ENCODE results near the gene AUTS2. TPM values are rescaled to one million over a fixed set of nuclear protein-coding genes. Genes with fewer than 3 reads are reported as not detected.

The AUTS2 gene
- total RNA-seq, 1 experiment from 2014 or later, result 38.5 TPM

- Histone ChIP-seq H2AFZ (ENCODE audit: low read length) (no peak overlapping the region), H3K79me2 (ENCODE audit: low read length) (no peaks in the 10 kb centered on the region), H3K9me3 (ENCODE audit: low read length) (no peaks in the 10 kb centered on the region), H3K36me3 (ENCODE audit: insufficient read depth, low read length) (no peaks in the 10 kb centered on the region), H4K20me1 (ENCODE audit: insufficient read depth, low read depth, low read length) (peaks cover 65% of the 10 kb centered on the region), H3K4me2 (ENCODE audit: low read depth, low read length, poor library complexity, severe bottlenecking) (no peak overlapping the region), H3K4me3 (ENCODE audit: low read length) (no peak overlapping the region), H3K27me3 (ENCODE audit: low read length) (0 out of 2 replicates have a peak, but pooled peaks cover 4% of the 10 kb centered on the region), H3K4me1 (ENCODE audit: low read length) (peaks cover 31% of the 10 kb centered on the region), H3K9me2 (replicated peaks; ENCODE audit: insufficient read depth, low read length) (no peaks in the 10 kb centered on the region), H3K9ac (ENCODE audit: low read length) (no peak overlapping the region), H3K27ac (ENCODE audit: low read length) (no peak overlapping the region)
- DNase-seq, result no peak
Measured at GRCh38 chr7:69603351-69603750, 5.1 kb downstream of the AUTS2 start.

GRCh38 chr7:69603937-69604494 is 5.7 kb downstream of the AUTS2 start:
- Histone ChIP-seq H3K79me2 (ENCODE audit: low read length) (no peaks in the 10 kb centered on the region), H3K27ac (ENCODE audit: low read length) (no peak overlapping the region), H2AFZ (ENCODE audit: low read length) (no peak overlapping the region), H3K4me3 (ENCODE audit: low read length) (no peak overlapping the region), H3K9me3 (ENCODE audit: low read length) (no peaks in the 10 kb centered on the region), H3K36me3 (ENCODE audit: insufficient read depth, low read length) (no peaks in the 10 kb centered on the region), H3K9ac (ENCODE audit: low read length) (no peak overlapping the region), H3K27me3 (ENCODE audit: low read length) (0 out of 2 replicates have a peak, but pooled peaks cover 4% of the 10 kb centered on the region), H3K4me1 (ENCODE audit: low read length) (peaks cover 35% of the 10 kb centered on the region), H3K4me2 (ENCODE audit: low read depth, low read length, poor library complexity, severe bottlenecking) (no peak overlapping the region), H4K20me1 (ENCODE audit: insufficient read depth, low read depth, low read length) (peaks cover 72% of the 10 kb centered on the region), H3K9me2 (replicated peaks; ENCODE audit: insufficient read depth, low read length) (no peaks in the 10 kb centered on the region)
- no peak for DNase-seq

GRCh38 chr7:69605070-69605469 is 6.8 kb downstream of the AUTS2 start:
- Histone ChIP-seq H3K4me3 (ENCODE audit: low read length) (no peak overlapping the region), H3K9ac (ENCODE audit: low read length) (no peak overlapping the region), H4K20me1 (ENCODE audit: insufficient read depth, low read depth, low read length) (peaks cover 77% of the 10 kb centered on the region), H2AFZ (ENCODE audit: low read length) (no peak overlapping the region), H3K9me3 (ENCODE audit: low read length) (no peaks in the 10 kb centered on the region), H3K9me2 (replicated peaks; ENCODE audit: insufficient read depth, low read length) (no peaks in the 10 kb centered on the region), H3K27me3 (ENCODE audit: low read length) (0 out of 2 replicates have a peak, but pooled peaks cover 4% of the 10 kb centered on the region), H3K27ac (ENCODE audit: low read length) (no peak overlapping the region), H3K79me2 (ENCODE audit: low read length) (no peaks in the 10 kb centered on the region), H3K4me1 (ENCODE audit: low read length) (peaks cover 38% of the 10 kb centered on the region), H3K4me2 (ENCODE audit: low read depth, low read length, poor library complexity, severe bottlenecking) (no peak overlapping the region), H3K36me3 (ENCODE audit: insufficient read depth, low read length) (no peaks in the 10 kb centered on the region)
- no peak for DNase-seq

GRCh38 chr7:69605546-69605945 is 7.3 kb downstream of the AUTS2 start:
- H3K4me2 ChIP-seq (ENCODE audit: low read depth, low read length, poor library complexity, severe bottlenecking), result no peak overlapping the region
- no peak overlapping the region for H3K9ac ChIP-seq (ENCODE audit: low read length)
- H3K27me3 ChIP-seq (ENCODE audit: low read length), result 0 out of 2 replicates have a peak, but pooled peaks cover 4% of the 10 kb centered on the region
- H3K36me3 ChIP-seq (ENCODE audit: insufficient read depth, low read length), result no peaks in the 10 kb centered on the region
- H3K4me1 ChIP-seq (ENCODE audit: low read length), result peaks cover 38% of the 10 kb centered on the region
- no peak overlapping the region for H3K27ac ChIP-seq (ENCODE audit: low read length)
- no peaks in the 10 kb centered on the region for H3K9me3 ChIP-seq (ENCODE audit: low read length)
- H2AFZ ChIP-seq (ENCODE audit: low read length), result no peak overlapping the region
- DNase-seq, result no peak
- no peaks in the 10 kb centered on the region for H3K79me2 ChIP-seq (ENCODE audit: low read length)
- H3K4me3 ChIP-seq (ENCODE audit: low read length), result no peak overlapping the region
- no peaks in the 10 kb centered on the region for H3K9me2 ChIP-seq (replicated peaks; ENCODE audit: insufficient read depth, low read length)
- peaks cover 81% of the 10 kb centered on the region for H4K20me1 ChIP-seq (ENCODE audit: insufficient read depth, low read depth, low read length)

- Histone ChIP-seq H3K36me3 (ENCODE audit: insufficient read depth, low read length) (no peaks in the 10 kb centered on the region), H3K9me3 (ENCODE audit: low read length) (no peaks in the 10 kb centered on the region), H3K4me2 (ENCODE audit: low read depth, low read length, poor library complexity, severe bottlenecking) (no peak overlapping the region), H3K9ac (ENCODE audit: low read length) (no peak overlapping the region), H3K79me2 (ENCODE audit: low read length) (no peaks in the 10 kb centered on the region), H3K4me1 (ENCODE audit: low read length) (peaks cover 33% of the 10 kb centered on the region), H3K27me3 (ENCODE audit: low read length) (0 out of 2 replicates have a peak, but pooled peaks cover 4% of the 10 kb centered on the region), H3K27ac (ENCODE audit: low read length) (no peak overlapping the region), H4K20me1 (ENCODE audit: insufficient read depth, low read depth, low read length) (peaks cover 79% of the 10 kb centered on the region), H2AFZ (ENCODE audit: low read length) (no peak overlapping the region), H3K4me3 (ENCODE audit: low read length) (no peak overlapping the region), H3K9me2 (replicated peaks; ENCODE audit: insufficient read depth, low read length) (no peaks in the 10 kb centered on the region)
- DNase-seq, result no peak
Measured at GRCh38 chr7:69608049-69608448, 9.8 kb downstream of the AUTS2 start.

- no peak overlapping the region for H3K9ac ChIP-seq (ENCODE audit: low read length)
- no peak overlapping the region for H2AFZ ChIP-seq (ENCODE audit: low read length)
- no peak overlapping the region for H3K4me2 ChIP-seq (ENCODE audit: low read depth, low read length, poor library complexity, severe bottlenecking)
- no peak overlapping the region for H3K4me3 ChIP-seq (ENCODE audit: low read length)
- H3K4me1 ChIP-seq (ENCODE audit: low read length), result peaks cover 29% of the 10 kb centered on the region
- H3K79me2 ChIP-seq (ENCODE audit: low read length), result no peaks in the 10 kb centered on the region
- H3K27ac ChIP-seq (ENCODE audit: low read length), result no peak overlapping the region
- 0 out of 2 replicates have a peak, but pooled peaks cover 4% of the 10 kb centered on the region for H3K27me3 ChIP-seq (ENCODE audit: low read length)
- no peak for DNase-seq
- no peaks in the 10 kb centered on the region for H3K9me2 ChIP-seq (replicated peaks; ENCODE audit: insufficient read depth, low read length)
- H4K20me1 ChIP-seq (ENCODE audit: insufficient read depth, low read depth, low read length), result peaks cover 74% of the 10 kb centered on the region
- H3K36me3 ChIP-seq (ENCODE audit: insufficient read depth, low read length), result no peaks in the 10 kb centered on the region
- H3K9me3 ChIP-seq (ENCODE audit: low read length), result no peaks in the 10 kb centered on the region
Measured at GRCh38 chr7:69608878-69609277, 10.6 kb downstream of the AUTS2 start.

- H3K9me2 ChIP-seq (replicated peaks; ENCODE audit: insufficient read depth, low read length), result no peaks in the 10 kb centered on the region
- H3K27ac ChIP-seq (ENCODE audit: low read length), result no peak overlapping the region
- no peak for DNase-seq
- H3K79me2 ChIP-seq (ENCODE audit: low read length), result no peaks in the 10 kb centered on the region
- H3K36me3 ChIP-seq (ENCODE audit: insufficient read depth, low read length), result no peaks in the 10 kb centered on the region
- H3K9ac ChIP-seq (ENCODE audit: low read length), result no peak overlapping the region
- H3K9me3 ChIP-seq (ENCODE audit: low read length), result no peaks in the 10 kb centered on the region
- H2AFZ ChIP-seq (ENCODE audit: low read length), result no peak overlapping the region
- H3K4me1 ChIP-seq (ENCODE audit: low read length), result peaks cover 29% of the 10 kb centered on the region
- peak overlapping the region; percentile 39 for H3K4me2 ChIP-seq (ENCODE audit: low read depth, low read length, poor library complexity, severe bottlenecking)
- no peak overlapping the region for H3K4me3 ChIP-seq (ENCODE audit: low read length)
- 0 out of 2 replicates have a peak, but pooled peaks cover 4% of the 10 kb centered on the region for H3K27me3 ChIP-seq (ENCODE audit: low read length)
- peaks cover 71% of the 10 kb centered on the region for H4K20me1 ChIP-seq (ENCODE audit: insufficient read depth, low read depth, low read length)
Measured at GRCh38 chr7:69609541-69610373, 11.5 kb downstream of the AUTS2 start.

- Histone ChIP-seq H2AFZ (ENCODE audit: low read length) (no peak overlapping the region), H3K36me3 (ENCODE audit: insufficient read depth, low read length) (no peaks in the 10 kb centered on the region), H3K27ac (ENCODE audit: low read length) (no peak overlapping the region), H3K9me2 (replicated peaks; ENCODE audit: insufficient read depth, low read length) (no peaks in the 10 kb centered on the region), H3K79me2 (ENCODE audit: low read length) (no peaks in the 10 kb centered on the region), H3K4me1 (ENCODE audit: low read length) (peaks cover 29% of the 10 kb centered on the region), H4K20me1 (ENCODE audit: insufficient read depth, low read depth, low read length) (peaks cover 69% of the 10 kb centered on the region), H3K4me3 (ENCODE audit: low read length) (no peak overlapping the region), H3K4me2 (ENCODE audit: low read depth, low read length, poor library complexity, severe bottlenecking) (peak overlapping the region; percentile 39), H3K9ac (ENCODE audit: low read length) (no peak overlapping the region), H3K9me3 (ENCODE audit: low read length) (no peaks in the 10 kb centered on the region), H3K27me3 (ENCODE audit: low read length) (0 out of 2 replicates have a peak, but pooled peaks cover 1% of the 10 kb centered on the region)
- no peak for DNase-seq
Measured at GRCh38 chr7:69610374-69611084, 12.3 kb downstream of the AUTS2 start.

All from Karpas-422 (cell line).